Spleen (tissue), 11 donors: ENCODE data around the gene TMBIM1. TPM values are rescaled to one million over a fixed set of nuclear protein-coding genes. Genes with fewer than 3 reads are reported as not detected.
A peak's percentile ranks its signal among the peaks of the same experiment; 100 is the strongest.

ENCODE experiments used
- DNase-seq: peaks from one replicate; pipeline ENCODE4 v3.0.0-alpha.2; 2020
- H3K27ac ChIP-seq, 8 donors: fragments of 200-600 bp; sonication (generic) in 7 of 8; 1 replicate in 4 of 8; 2 replicates in 4 of 8; pipeline versions ENCODE4 v1.5.0 to v1.8.0; 2016 to 2021; ENCODE audit warnings: inconsistent platforms in 4 of 8, mild to moderate bottlenecking in 4 of 8, moderate library complexity in 1 of 8
- H3K27me3 ChIP-seq, 7 donors: fragments of 200-600 bp; sonication (generic) in 6 of 7; replicated peaks in 1 of 7; 1 replicate in 4 of 7; 2 replicates in 3 of 7; pipeline versions ENCODE4 v1.5.0 to v1.8.0; 2016 to 2021; ENCODE audit warnings: inconsistent platforms in 3 of 7, mild to moderate bottlenecking in 1 of 7
- H3K36me3 ChIP-seq, 6 donors: fragments of 200-600 bp; sonication (generic) in 5 of 6; 1 replicate in 4 of 6; 2 replicates in 2 of 6; pipeline versions ENCODE4 v1.5.0 to v1.8.0; 2016 to 2021; ENCODE audit warnings: inconsistent platforms in 2 of 6
- H3K4me1 ChIP-seq, 6 donors: fragments of 200-600 bp; sonication (generic) in 5 of 6; 1 replicate in 3 of 6; 2 replicates in 3 of 6; pipeline versions ENCODE4 v1.5.0 to v1.8.0; 2016 to 2021; ENCODE audit warnings: inconsistent platforms in 3 of 6
- H3K4me3 ChIP-seq, 8 donors: fragments of 200-600 bp; sonication (generic) in 7 of 8; 1 replicate in 4 of 8; 2 replicates in 4 of 8; pipeline versions ENCODE4 v1.5.0 to v1.8.0; 2016 to 2021; ENCODE audit warnings: inconsistent platforms in 4 of 8, mild to moderate bottlenecking in 4 of 8, moderate library complexity in 2 of 8
- H3K9me3 ChIP-seq, 8 donors: fragments of 200-600 bp; sonication (generic) in 7 of 8; 1 replicate in 4 of 8; 2 replicates in 4 of 8; pipeline versions ENCODE4 v1.5.0 to v1.8.0; 2016 to 2021; ENCODE audit warnings: inconsistent platforms in 4 of 8
- POLR2A ChIP-seq, 3 donors: fragments of 450-650 bp; IDR thresholded peaks; one replicate each; pipeline ENCODE4 v1.5.1; 2017; ENCODE audit warnings: antibody characterized with exemption in 3 of 3, mild to moderate bottlenecking in 1 of 3
- POLR2AphosphoS5 ChIP-seq, 3 donors: sonication (generic); formaldehyde crosslinking; IDR thresholded peaks; one replicate each; pipeline ENCODE4 v1.5.1; 2017; ENCODE audit warnings: antibody characterized with exemption in 3 of 3
- WGBS, 5 donors: extraction: QIAGEN DNeasy Blood & Tissue Kit in 3 of 5; methylation state at CpG; one replicate each; pipeline versions ENCODE4 v1.1.5 to v1.1.7; 2013 to 2018; 5-methylcytosine and 5-hydroxymethylcytosine counted together
- intact Hi-C: fragments of 100-400 bp; cut with DNase I; formaldehyde crosslinking; loops from one replicate; pipeline ENCODE4 v1.15.0; 2023; ENCODE audit warnings: low total_unique reads
- polyA plus RNA-seq, 3 donors: library from polyadenylated mRNA; stranded (reverse); fragments of 200-250 nt; gene quantifications; one replicate each; pipeline ENCODE4 v1.2.1, GENCODE V29; 2013
- total RNA-seq, 7 donors: library from RNA; depleted of rRNA in 3 of 7; stranded (reverse); fragments of >200 nt in 3 of 7; fragmentation: NEBNext Ultra II Directional in 4 of 7; extraction: Animal tissue kit (Norgen Biotek cat#: 25700) in 4 of 7; gene quantifications; one replicate each; pipeline versions ENCODE4 v1.1.0 to v1.2.1, GENCODE V29; 2016 to 2021
- TF ChIP-seq, protein P1 (sequence below), 11 experiments: fragments of 200-600 bp in 7 of 11; fragments of 450-650 bp in 4 of 11; sonication (generic) in 4 of 11; IDR thresholded peaks in 8 of 11; conservative IDR thresholded peaks in 3 of 11; 1 replicate in 7 of 11; 2 replicates in 4 of 11; pipeline versions ENCODE4 v1.4.0 to v1.8.0; 2016 to 2021; ENCODE audit warnings: antibody characterized with exemption in 11 of 11, inconsistent platforms in 4 of 11, mild to moderate bottlenecking in 1 of 11
- donor health status: healthy with polysubstance abuse.
- donor health status: DM: no; HTN: no; CAD: no; lungs with moderate emphysema.
- donor health status: DM: no; HTN: no; CAD: no.
- donor health status: Bipolar disorder and iron deficiency.
- donor health status: healthy.
- donor health status: DM: no; HTN: no; CAD: no.
- donor health status: DM: yes; HTN: yes; CAD: no.

TMBIM1 gene
- total and polyA plus RNA-seq, 10 donors: 17.2 to 121 (median 85.2) TPM

DNA sequence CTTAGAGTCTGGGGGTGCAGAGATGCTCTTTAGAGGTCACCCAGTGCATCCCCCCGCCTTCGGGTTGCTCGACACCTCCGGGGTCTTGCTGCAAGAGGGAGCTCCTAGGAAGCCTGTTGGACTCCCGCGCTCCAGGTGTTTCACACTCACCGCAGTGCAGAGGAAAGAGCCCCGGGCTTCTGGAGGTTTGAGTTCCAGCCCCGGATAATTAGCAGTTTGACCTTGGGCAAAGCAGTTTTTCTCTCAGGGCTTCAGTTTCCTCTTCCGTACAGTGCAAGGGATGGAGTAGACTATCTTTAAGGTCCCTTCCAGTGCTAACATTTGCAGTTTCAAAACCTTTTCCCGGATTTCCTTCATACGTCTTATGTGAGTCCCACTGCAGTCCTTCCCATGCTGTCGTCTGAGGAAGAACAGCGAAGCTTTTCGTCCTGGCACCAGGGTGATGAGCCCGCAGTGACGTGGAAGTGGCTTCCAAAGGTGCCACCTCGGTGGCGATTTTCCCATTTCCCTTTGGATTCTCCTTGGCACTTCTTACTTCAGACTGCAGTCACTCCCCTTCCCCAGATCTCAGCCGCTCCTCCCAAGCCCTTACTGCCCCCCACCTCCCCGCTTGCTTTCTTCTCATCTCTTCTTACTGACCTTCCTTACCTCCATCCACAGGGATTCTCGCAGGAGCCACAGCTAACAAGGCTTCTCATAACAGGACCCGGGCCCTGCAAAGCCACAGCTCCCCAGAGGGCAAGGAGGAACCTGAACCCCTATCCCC lies 21.4 kb downstream of the TMBIM1 start:
- peaks cover 0 to 65% (median 44%) of the 10 kb centered on the region in 6 donors for H3K36me3 ChIP-seq
- H3K27me3 ChIP-seq: no peaks in the 10 kb centered on the region
- H3K27ac ChIP-seq: peak overlapping the region; percentile 14 to 90 (median 85)
- TF ChIP-seq POLR2A (IDR thresholded peaks at IDR 0.05) (no peak), POLR2AphosphoS5 (IDR thresholded peaks at IDR 0.05) (no peak)
- TF ChIP-seq, protein P1, sequence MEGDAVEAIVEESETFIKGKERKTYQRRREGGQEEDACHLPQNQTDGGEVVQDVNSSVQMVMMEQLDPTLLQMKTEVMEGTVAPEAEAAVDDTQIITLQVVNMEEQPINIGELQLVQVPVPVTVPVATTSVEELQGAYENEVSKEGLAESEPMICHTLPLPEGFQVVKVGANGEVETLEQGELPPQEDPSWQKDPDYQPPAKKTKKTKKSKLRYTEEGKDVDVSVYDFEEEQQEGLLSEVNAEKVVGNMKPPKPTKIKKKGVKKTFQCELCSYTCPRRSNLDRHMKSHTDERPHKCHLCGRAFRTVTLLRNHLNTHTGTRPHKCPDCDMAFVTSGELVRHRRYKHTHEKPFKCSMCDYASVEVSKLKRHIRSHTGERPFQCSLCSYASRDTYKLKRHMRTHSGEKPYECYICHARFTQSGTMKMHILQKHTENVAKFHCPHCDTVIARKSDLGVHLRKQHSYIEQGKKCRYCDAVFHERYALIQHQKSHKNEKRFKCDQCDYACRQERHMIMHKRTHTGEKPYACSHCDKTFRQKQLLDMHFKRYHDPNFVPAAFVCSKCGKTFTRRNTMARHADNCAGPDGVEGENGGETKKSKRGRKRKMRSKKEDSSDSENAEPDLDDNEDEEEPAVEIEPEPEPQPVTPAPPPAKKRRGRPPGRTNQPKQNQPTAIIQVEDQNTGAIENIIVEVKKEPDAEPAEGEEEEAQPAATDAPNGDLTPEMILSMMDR (IDR thresholded peaks at IDR 0.05 in 8 of 11, conservative IDR thresholded peaks at IDR 0.05 in 3 of 11): no peak
- H3K9me3 ChIP-seq: no peaks in the 10 kb centered on the region
- no peak for DNase-seq
- peak overlapping the region; percentile 78 to 99 (median 91) for H3K4me3 ChIP-seq
- intact Hi-C loops: no loop called here
- peaks cover 34 to 87% (median 55%) of the 10 kb centered on the region in 6 donors for H3K4me1 ChIP-seq
- WGBS, 5 donors: 7 to 11% (median 8%) methylated on average over 23 of the region's 23 CpGs

DNA sequence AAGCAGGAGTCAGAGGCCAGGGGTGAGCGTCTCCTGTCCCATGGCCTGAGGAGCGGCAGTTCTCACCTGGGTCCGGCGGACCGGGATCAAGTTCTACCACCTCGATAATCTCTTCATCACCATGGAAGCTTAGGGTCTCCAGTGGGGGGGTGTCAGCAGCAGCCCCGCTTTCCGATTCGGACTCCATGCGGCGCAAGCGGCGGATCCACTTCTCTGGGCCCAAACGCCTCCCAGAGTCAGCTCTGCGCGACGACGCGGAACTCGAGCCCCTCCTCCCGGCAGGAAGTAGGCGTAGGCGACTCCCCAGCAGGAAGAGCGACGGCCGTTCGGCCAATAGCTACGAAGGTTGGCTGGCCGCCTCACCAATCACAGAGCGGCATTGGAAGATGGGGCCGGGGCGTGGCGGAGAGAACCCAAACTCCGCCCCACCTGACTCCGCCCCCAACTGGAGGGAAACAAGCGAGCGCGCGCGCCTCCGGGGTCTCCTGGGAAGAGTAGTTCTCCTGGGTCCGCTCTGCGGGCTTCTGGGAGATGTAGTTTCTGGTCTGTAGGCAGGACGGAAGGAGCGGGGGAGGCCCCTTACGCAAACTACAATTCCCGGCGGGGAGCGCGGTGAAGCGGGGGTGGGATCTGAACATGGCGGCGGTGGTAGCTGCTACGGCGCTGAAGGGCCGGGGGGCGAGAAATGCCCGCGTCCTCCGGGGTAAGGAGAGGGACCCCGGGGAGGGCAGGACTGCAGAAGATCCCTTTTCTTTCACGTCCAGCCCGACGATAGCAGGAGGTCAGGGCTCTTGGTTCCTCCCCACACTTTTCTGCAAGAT lies 22.2 kb downstream of the TMBIM1 start, which contains the start of the genes AAMP and PNKD:
TSS of gene AAMP (minus strand) at position 238 of the 821 bp plus-strand sequence. CDS start at position 187, 51 bp downstream.
TSS of gene PNKD (plus strand) at position 620 of the 821 bp plus-strand sequence. CDS start at position 637, 17 bp downstream.
- Histone ChIP-seq H3K27me3 (no peaks in the 10 kb centered on the region), H3K9me3 (no peaks in the 10 kb centered on the region), H3K4me1 (peaks cover 34 to 84% (median 55%) of the 10 kb centered on the region in 6 donors), H3K4me3 (peak within 1 kb of the TSS; percentile 78 to 99 (median 91)), H3K36me3 (peaks cover 0 to 65% (median 44%) of the 10 kb centered on the region in 6 donors), H3K27ac (peak within 1 kb of the TSS; percentile 57 to 90 (median 85))
- peak; percentile 100 for DNase-seq
- 0 to 1% (median 0%) methylated on average over 34 to 64 of the region's 64 CpGs for WGBS, 5 donors
- TF ChIP-seq POLR2A (IDR thresholded peaks at IDR 0.05): peak in 2 of 3 donors; percentile 6 to 48
- TF ChIP-seq, protein P1 (IDR thresholded peaks at IDR 0.05 in 8 of 11, conservative IDR thresholded peaks at IDR 0.05 in 3 of 11): peak in 6 of 11 experiments; percentile 30 to 66 (median 52)
- TF ChIP-seq POLR2AphosphoS5 (IDR thresholded peaks at IDR 0.05): peak; percentile 91 to 94 (median 93)
- intact Hi-C loops: no loop called here

DNA sequence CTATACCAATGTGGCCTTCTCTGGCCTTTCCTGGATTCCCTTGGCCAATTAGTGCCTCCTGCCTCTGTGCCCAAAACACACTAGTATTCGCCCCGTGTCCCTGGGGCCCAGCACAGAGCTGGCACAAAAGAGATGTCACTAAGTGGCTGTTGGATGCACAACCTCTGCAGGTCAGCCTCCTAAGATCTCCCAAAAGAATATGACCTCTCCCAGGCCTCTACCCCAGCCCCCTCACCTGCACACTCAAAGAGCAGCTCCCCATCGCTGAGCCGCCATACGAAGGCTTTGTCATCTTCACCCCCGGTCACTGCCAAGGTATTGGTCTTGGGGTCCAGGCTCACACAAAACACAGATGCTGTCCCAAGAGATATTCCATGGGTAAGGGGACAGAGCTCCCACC lies 25.0 kb downstream of the TMBIM1 start:
- Histone ChIP-seq H3K27me3 (no peaks in the 10 kb centered on the region), H3K36me3 (peaks cover 0 to 65% (median 53%) of the 10 kb centered on the region in 6 donors), H3K27ac (no peak overlapping the region), H3K4me1 (peaks cover 27 to 84% (median 54%) of the 10 kb centered on the region in 6 donors), H3K9me3 (no peaks in the 10 kb centered on the region), H3K4me3 (no peak overlapping the region)
- TF ChIP-seq POLR2A (IDR thresholded peaks at IDR 0.05) (no peak), POLR2AphosphoS5 (IDR thresholded peaks at IDR 0.05) (no peak)
- TF ChIP-seq, protein P1 (IDR thresholded peaks at IDR 0.05 in 8 of 11, conservative IDR thresholded peaks at IDR 0.05 in 3 of 11): no peak
- intact Hi-C loops: no loop called here
- WGBS, 5 donors: 94 to 99% (median 97%) methylated on average over 6 of the region's 6 CpGs
- peak; percentile 64 for DNase-seq
